Measurements from ENCODE around the gene NSFL1C. TPM values are rescaled to one million over a fixed set of nuclear protein-coding genes. Genes with fewer than 3 reads are reported as not detected.

Gene NSFL1C
- polyA plus RNA-seq, 1 of the 3 experiments (the other 2 are of a cell fraction): 45.9 TPM

GRCh38 chr20:1423625-1424106 is 43.0 kb downstream of the NSFL1C start:
- Histone ChIP-seq H3K4me3 (ENCODE audit: low read depth in 2 of 2, low read length in 1 of 2) (no peak overlapping the region), H3K79me2 (ENCODE audit: insufficient read depth) (no peaks in the 10 kb centered on the region), H3K27ac (ENCODE audit: low read depth in 2 of 2, low read length in 1 of 2) (no peak overlapping the region), H3K27me3 (ENCODE audit: insufficient read depth) (no peaks in the 10 kb centered on the region), H3K9ac (no peak overlapping the region), H3F3A (replicated peaks; ENCODE audit: insufficient read depth) (no peaks in the 10 kb centered on the region), H3K9me2 (no peaks in the 10 kb centered on the region), H3K4me1 (ENCODE audit: control insufficient read depth in 1 of 2, insufficient read depth in 2 of 2, low read depth in 1 of 2, low read length in 1 of 2) (peaks cover 4 to 19% of the 10 kb centered on the region in 2 experiments; a peak in 3 of 4 replicates), H3K9me3 (no peaks in the 10 kb centered on the region), H2AFZ (ENCODE audit: low read depth) (no peak overlapping the region), H3K36me3 (replicated peaks in 1 of 2; ENCODE audit: control insufficient read depth in 1 of 2, insufficient read depth in 2 of 2, low read length in 1 of 2) (no peaks in the 10 kb centered on the region), H4K20me1 (ENCODE audit: insufficient read depth) (no peaks in the 10 kb centered on the region), H3K4me2 (no peak overlapping the region)
- no peak for TF ChIP-seq ELF1 (IDR thresholded peaks at IDR 0.05)
- no peak for TF ChIP-seq GABPA (IDR thresholded peaks at IDR 0.05; ENCODE audit: low read depth)
- TF ChIP-seq FOSL2 (IDR thresholded peaks at IDR 0.05; ENCODE audit: borderline replicate concordance, low read depth): no peak
- no peak for TF ChIP-seq MEF2A (IDR thresholded peaks at IDR 0.05; ENCODE audit: borderline replicate concordance, low read depth)
- no peak for TF ChIP-seq CTCF (IDR thresholded peaks at IDR 0.05)
- TF ChIP-seq NFIC (IDR thresholded peaks at IDR 0.05; ENCODE audit: borderline replicate concordance): no peak
- TF ChIP-seq JUND (IDR thresholded peaks at IDR 0.05): no peak
- no peak for TF ChIP-seq EP300 (IDR thresholded peaks at IDR 0.05; ENCODE audit: borderline replicate concordance in 1 of 2, low read depth in 1 of 2, low read length in 1 of 2)
- TF ChIP-seq RFX5 (IDR thresholded peaks at IDR 0.05; ENCODE audit: low read length): no peak
- no peak for TF ChIP-seq YY1 (IDR thresholded peaks at IDR 0.05; ENCODE audit: low read depth)
- no peak for TF ChIP-seq RCOR1 (IDR thresholded peaks at IDR 0.05; ENCODE audit: low read length)
- no peak for TF ChIP-seq RXRA (IDR thresholded peaks at IDR 0.05; ENCODE audit: borderline replicate concordance, low read depth)
- DNase-seq: no peak
- CTCF ChIA-PET: interaction anchor here (1.0 to 1.9 kb wide), 2 partner anchors 13 to 43 kb away, joined by 3 to 9 read pairs; partner anchors contain the start of gene NSFL1C
- 64% methylated on average over 5 of the region's 7 CpGs for WGBS (ENCODE audit: low lambda C conversion rate)
- POLR2A ChIA-PET: no interaction called here

GRCh38 chr20:1423206-1423605 is 43.4 kb downstream of the NSFL1C start:
- Histone ChIP-seq H4K20me1 (ENCODE audit: insufficient read depth) (no peaks in the 10 kb centered on the region), H3K36me3 (replicated peaks in 1 of 2; ENCODE audit: control insufficient read depth in 1 of 2, insufficient read depth in 2 of 2, low read length in 1 of 2) (no peaks in the 10 kb centered on the region), H3K4me2 (no peak overlapping the region), H3K79me2 (ENCODE audit: insufficient read depth) (no peaks in the 10 kb centered on the region), H3K9me2 (no peaks in the 10 kb centered on the region), H3K27me3 (ENCODE audit: insufficient read depth) (no peaks in the 10 kb centered on the region), H3K27ac (ENCODE audit: low read depth in 2 of 2, low read length in 1 of 2) (no peak overlapping the region), H3K9ac (no peak overlapping the region), H3K4me1 (ENCODE audit: control insufficient read depth in 1 of 2, insufficient read depth in 2 of 2, low read depth in 1 of 2, low read length in 1 of 2) (peaks cover 4 to 19% of the 10 kb centered on the region in 2 experiments; a peak in 3 of 4 replicates), H3F3A (replicated peaks; ENCODE audit: insufficient read depth) (no peaks in the 10 kb centered on the region), H2AFZ (ENCODE audit: low read depth) (no peak overlapping the region), H3K4me3 (ENCODE audit: low read depth in 2 of 2, low read length in 1 of 2) (no peak overlapping the region), H3K9me3 (no peaks in the 10 kb centered on the region)
- TF ChIP-seq RAD21 (IDR thresholded peaks at IDR 0.05; ENCODE audit: low read length) (no peak), IRF3 (IDR thresholded peaks at IDR 0.05; ENCODE audit: low read depth, low read length) (no peak), YY1 (IDR thresholded peaks at IDR 0.05; ENCODE audit: low read depth) (no peak), RFX5 (IDR thresholded peaks at IDR 0.05; ENCODE audit: low read length) (no peak), CTCF (IDR thresholded peaks at IDR 0.05) (no peak), ZBTB33 (IDR thresholded peaks at IDR 0.05; ENCODE audit: borderline replicate concordance, low read depth) (no peak)
- 69% methylated on average over 6 of the region's 6 CpGs for WGBS (ENCODE audit: low lambda C conversion rate)
- DNase-seq: no peak
- ChIA-PET CTCF (interaction anchor here (1.0 kb wide), 1 partner anchor 43 kb away, joined by 3 read pairs; the partner anchor contains the start of gene NSFL1C), POLR2A (no interaction called here)
